SK-N-SH (cell line): ENCODE data around the gene TRMT10A.

Experiments
- EP300 ChIP-seq, 2 experiments: IDR thresholded peaks; 2 replicates each; pipeline versions ENCODE4 v1.4.0 to v1.6.1; 2012; ENCODE audit warnings: borderline replicate concordance in 1 of 2, low read depth in 1 of 2, low read length in 1 of 2
- GATA2 ChIP-seq: sonication (generic); formaldehyde crosslinking; IDR thresholded peaks from 2 replicates; pipeline ENCODE4 v1.5.0; 2020; ENCODE audit warnings: mild to moderate bottlenecking, missing genetic modification reagents
- RAD21 ChIP-seq: IDR thresholded peaks from 2 replicates; pipeline ENCODE4 v1.6.1; 2012; ENCODE audit warnings: mild to moderate bottlenecking, low read length
- SMC3 ChIP-seq: IDR thresholded peaks from 2 replicates; pipeline ENCODE4 v1.6.1; 2012; ENCODE audit warnings: low read depth, low read length, improper control_type of control experiment
- TF ChIP-seq, protein P1 (sequence below): fragments of 200-600 bp; sonication (generic); IDR thresholded peaks from 2 replicates; pipeline ENCODE4 v1.6.1; 2017; ENCODE audit warnings: antibody characterized with exemption, mild to moderate bottlenecking, moderate library complexity
- TF ChIP-seq, protein P2 (sequence below): IDR thresholded peaks from 2 replicates; pipeline ENCODE4 v1.6.1; 2012; ENCODE audit warnings: mild to moderate bottlenecking, low read depth, low read length, moderate library complexity
- TF ChIP-seq, protein P3 (sequence below): IDR thresholded peaks from 2 replicates; pipeline ENCODE4 v1.4.0; 2012; ENCODE audit warnings: low read depth, borderline replicate concordance

DNA sequence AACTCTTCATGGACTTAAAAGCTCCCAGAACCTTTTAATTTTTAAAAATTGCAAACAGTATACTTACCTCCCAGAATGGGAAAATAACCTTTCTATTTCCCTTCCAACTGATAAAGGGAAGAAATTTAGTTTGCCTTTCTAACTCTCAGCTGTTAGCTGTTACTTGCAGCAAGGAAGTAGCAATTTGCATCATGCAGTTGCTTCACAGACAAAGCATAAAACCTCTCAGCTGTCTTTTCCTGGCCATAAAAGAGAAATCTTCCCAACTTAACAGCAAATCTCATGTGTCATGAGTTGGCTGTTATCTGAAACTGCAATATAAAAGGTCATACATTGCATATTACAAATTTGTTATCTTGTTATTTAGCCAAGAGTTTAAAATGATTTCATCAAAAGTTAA lies 34.6 kb downstream of the TRMT10A start:
- TF ChIP-seq, protein P1, sequence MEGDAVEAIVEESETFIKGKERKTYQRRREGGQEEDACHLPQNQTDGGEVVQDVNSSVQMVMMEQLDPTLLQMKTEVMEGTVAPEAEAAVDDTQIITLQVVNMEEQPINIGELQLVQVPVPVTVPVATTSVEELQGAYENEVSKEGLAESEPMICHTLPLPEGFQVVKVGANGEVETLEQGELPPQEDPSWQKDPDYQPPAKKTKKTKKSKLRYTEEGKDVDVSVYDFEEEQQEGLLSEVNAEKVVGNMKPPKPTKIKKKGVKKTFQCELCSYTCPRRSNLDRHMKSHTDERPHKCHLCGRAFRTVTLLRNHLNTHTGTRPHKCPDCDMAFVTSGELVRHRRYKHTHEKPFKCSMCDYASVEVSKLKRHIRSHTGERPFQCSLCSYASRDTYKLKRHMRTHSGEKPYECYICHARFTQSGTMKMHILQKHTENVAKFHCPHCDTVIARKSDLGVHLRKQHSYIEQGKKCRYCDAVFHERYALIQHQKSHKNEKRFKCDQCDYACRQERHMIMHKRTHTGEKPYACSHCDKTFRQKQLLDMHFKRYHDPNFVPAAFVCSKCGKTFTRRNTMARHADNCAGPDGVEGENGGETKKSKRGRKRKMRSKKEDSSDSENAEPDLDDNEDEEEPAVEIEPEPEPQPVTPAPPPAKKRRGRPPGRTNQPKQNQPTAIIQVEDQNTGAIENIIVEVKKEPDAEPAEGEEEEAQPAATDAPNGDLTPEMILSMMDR, result no peak
- TF ChIP-seq RAD21 (no peak), SMC3 (no peak), EP300 (IDR thresholded peaks at IDR 0.05; ENCODE audit: borderline replicate concordance in 1 of 2, low read depth in 1 of 2, low read length in 1 of 2) (no peak), GATA2 (CRISPR knock-in tag) (no peak)
- TF ChIP-seq, protein P2, sequence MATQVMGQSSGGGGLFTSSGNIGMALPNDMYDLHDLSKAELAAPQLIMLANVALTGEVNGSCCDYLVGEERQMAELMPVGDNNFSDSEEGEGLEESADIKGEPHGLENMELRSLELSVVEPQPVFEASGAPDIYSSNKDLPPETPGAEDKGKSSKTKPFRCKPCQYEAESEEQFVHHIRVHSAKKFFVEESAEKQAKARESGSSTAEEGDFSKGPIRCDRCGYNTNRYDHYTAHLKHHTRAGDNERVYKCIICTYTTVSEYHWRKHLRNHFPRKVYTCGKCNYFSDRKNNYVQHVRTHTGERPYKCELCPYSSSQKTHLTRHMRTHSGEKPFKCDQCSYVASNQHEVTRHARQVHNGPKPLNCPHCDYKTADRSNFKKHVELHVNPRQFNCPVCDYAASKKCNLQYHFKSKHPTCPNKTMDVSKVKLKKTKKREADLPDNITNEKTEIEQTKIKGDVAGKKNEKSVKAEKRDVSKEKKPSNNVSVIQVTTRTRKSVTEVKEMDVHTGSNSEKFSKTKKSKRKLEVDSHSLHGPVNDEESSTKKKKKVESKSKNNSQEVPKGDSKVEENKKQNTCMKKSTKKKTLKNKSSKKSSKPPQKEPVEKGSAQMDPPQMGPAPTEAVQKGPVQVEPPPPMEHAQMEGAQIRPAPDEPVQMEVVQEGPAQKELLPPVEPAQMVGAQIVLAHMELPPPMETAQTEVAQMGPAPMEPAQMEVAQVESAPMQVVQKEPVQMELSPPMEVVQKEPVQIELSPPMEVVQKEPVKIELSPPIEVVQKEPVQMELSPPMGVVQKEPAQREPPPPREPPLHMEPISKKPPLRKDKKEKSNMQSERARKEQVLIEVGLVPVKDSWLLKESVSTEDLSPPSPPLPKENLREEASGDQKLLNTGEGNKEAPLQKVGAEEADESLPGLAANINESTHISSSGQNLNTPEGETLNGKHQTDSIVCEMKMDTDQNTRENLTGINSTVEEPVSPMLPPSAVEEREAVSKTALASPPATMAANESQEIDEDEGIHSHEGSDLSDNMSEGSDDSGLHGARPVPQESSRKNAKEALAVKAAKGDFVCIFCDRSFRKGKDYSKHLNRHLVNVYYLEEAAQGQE, result no peak
- TF ChIP-seq, protein P3, sequence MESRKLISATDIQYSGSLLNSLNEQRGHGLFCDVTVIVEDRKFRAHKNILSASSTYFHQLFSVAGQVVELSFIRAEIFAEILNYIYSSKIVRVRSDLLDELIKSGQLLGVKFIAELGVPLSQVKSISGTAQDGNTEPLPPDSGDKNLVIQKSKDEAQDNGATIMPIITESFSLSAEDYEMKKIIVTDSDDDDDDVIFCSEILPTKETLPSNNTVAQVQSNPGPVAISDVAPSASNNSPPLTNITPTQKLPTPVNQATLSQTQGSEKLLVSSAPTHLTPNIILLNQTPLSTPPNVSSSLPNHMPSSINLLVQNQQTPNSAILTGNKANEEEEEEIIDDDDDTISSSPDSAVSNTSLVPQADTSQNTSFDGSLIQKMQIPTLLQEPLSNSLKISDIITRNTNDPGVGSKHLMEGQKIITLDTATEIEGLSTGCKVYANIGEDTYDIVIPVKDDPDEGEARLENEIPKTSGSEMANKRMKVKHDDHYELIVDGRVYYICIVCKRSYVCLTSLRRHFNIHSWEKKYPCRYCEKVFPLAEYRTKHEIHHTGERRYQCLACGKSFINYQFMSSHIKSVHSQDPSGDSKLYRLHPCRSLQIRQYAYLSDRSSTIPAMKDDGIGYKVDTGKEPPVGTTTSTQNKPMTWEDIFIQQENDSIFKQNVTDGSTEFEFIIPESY, result no peak
